GM11168 (cell line): ENCODE measurements around the gene COMMD10.
"Not testable (repeated sequence)": the region's sequence is repeated elsewhere in the genome, so short reads cannot be mapped to it uniquely, and the experiment has no call there.

Experiments
- in situ Hi-C: fragments of 300-500 bp; cut with MboI; formaldehyde crosslinking; loops from one replicate; pipeline ENCODE4 v1.12.0; 2022; ENCODE audit warnings: low sequenced_read_pairs; ENCODE audit not compliant: unreplicated experiment

Gene COMMD10

DNA sequence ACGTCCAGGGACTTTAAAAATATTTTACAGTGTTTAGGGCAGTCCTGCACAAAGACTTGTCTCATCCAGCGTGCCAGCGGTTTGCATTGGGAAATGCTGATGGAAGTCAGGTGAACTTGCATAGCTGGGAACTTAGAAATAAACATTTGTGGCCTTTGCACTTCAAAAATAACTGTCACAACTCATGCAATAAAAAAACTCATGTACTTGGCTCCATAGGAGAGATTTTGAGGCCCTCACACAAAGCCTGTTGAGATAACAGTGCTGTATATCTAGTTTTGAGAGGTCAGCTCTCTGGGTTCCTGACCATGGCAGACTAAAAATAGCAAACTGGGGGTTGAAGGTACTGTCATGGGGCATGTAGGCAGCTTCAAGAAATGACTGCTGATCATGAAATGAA lies 5.5 kb downstream of the COMMD10 start:
- in situ Hi-C loops = no loop called here

DNA sequence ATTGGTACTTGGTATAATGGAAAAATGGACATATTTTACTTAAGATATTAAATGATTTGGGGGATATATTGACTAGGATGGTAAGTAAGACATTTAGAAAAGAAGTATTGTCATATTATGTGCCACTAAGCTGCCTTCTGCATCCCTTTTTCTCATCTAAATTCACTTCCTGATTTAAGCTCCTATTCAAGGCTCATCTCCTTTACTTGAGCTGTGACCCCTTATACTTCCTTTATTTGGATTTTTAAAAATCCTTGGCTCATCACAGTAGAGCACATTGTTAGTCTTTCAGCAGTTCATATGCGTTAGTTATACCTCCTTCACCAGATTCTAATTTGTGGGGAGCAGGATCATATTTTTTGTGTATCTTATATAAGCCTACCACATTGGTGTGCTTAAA lies 6.6 kb downstream of the COMMD10 start:
- in situ Hi-C loops = no loop called here

GRCh38 chr5:116097301-116097700 lies 12.5 kb downstream of the COMMD10 start:
- in situ Hi-C loops = no loop called here

- in situ Hi-C loops = no loop called here
Observed at GRCh38 chr5:116098998-116099397, 14.2 kb downstream of the COMMD10 start.

- in situ Hi-C loops = not testable (repeated sequence)
Observed at GRCh38 chr5:116104941-116105340, 20.1 kb downstream of the COMMD10 start.

DNA sequence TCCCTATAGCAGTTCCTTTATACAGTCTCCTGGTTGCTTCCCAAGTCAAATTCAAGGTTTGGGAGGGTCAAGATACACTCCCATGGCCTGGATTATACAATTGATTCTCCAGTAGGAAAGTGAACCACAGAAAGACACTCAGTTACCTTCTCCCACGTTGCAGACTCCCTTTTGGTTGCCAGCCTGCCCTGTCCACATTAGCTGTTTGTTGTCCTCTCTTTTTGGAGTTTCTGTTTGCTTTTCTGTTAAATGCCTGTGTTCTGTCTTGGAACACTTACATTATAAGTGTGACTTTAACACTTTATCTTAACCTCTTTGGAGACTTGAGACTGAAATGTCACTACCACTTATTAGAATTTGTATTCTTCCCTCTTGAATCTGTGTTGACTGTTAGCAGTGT lies 30.3 kb downstream of the COMMD10 start:
- in situ Hi-C loops = no loop called here

DNA sequence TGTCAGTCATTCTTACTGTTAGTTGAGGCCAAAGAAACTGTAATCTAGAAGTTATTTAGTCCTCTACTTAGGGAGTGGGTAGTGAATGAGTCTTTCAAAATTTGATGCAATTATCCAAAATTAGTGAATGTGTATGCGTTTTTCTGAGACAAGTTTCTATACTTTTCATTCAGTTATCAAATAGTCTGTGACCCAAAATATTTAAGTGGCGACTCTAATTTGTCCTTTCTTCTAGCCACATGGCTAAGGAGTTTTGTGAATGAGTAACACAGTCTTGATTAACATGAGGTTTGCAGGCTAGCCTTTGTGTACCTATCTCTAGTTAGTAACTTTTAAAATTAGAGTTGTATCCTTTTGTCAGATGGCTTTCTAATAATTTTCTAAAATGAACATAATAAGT lies 45.6 kb downstream of the COMMD10 start:
- in situ Hi-C loops = loop anchor here (25.0 kb wide), 2 partner anchors 432 to 807 kb away; partner anchors contain the start of gene SEMA6A

DNA sequence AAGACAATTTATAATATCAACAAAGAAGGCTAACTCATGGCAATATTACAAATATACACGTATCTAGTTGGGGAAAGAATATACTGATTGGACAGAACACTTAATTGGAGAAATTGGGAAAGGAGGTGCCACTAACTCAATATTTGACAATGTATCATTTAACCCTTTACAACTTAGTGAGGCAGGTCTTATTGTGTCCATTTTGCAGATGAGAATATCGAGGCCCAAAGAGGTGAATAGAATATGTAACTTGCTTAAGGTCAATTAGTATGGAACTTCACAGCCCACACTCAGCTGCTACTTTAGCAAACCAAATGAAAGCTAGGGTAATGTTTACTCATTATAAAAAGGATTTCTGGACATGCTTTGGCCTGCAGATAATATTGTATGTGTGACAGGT lies 46.2 kb downstream of the COMMD10 start:
- in situ Hi-C loops = loop anchor here (25.0 kb wide), 2 partner anchors 431 to 806 kb away; partner anchors contain the start of gene SEMA6A

DNA sequence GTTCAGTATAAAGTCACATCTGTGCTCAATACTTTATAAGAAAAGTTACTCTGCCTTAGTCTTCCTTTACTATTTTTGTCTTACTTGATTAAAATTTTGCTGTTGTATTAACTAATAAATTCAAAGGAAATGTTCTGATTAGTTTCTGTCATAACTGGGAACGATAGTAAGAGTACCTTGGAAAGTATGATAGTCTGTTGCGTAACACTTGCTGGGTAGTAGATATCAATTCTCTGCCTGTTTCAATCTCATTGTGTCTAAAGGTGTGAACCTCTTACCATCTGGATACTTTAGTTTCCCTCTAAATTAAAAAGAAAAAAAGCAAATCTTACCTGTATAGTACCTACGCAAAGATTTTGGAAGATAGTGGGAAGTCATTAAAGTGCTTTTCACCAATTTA lies 48.5 kb downstream of the COMMD10 start:
- in situ Hi-C loops = loop anchor here (25.0 kb wide), 2 partner anchors 429 to 804 kb away; partner anchors contain the start of gene SEMA6A

DNA sequence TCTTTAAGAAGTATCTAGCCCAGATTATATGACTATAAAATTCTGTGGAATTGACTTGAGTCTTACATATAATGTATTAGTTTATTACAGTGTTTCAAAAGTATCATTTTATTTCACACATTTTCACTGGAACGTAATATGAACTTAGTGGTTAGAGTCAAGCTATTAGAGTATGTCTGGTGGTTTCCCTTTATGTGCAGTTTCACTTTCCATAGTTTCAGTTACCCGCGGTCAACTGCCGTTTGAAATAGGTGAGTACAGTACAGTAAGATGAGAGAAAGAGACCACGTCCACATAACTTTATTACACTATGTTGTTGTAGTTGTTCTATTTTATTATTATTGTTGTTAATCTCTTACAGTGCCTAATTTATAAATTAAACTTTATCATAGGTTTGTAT lies 50.5 kb downstream of the COMMD10 start:
- in situ Hi-C loops = loop anchor here (25.0 kb wide), 2 partner anchors 427 to 802 kb away; partner anchors contain the start of gene SEMA6A

GRCh38 chr5:116137544-116138378 lies 52.9 kb downstream of the COMMD10 start:
- in situ Hi-C loops = loop anchor here (25.0 kb wide), 2 partner anchors 425 to 800 kb away; partner anchors contain the start of gene SEMA6A

DNA sequence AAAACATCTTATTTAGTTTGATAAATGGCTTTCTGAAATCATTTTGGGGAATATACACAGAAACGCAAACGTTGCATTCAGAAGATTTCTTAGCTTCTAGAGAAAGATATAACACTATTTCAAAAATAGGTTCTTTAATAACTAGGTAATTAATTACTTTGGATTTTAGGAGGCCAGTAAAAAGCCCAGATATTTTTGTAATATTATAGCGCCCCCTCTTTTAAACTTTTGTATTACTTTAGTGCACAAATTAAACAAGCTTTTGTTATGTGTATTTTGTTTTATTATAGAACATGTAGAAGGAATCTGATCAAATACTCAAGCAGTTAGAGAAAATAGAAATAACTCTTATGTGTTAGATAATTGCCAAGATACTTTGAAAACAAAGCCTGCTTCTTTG lies 57.7 kb downstream of the COMMD10 start:
- in situ Hi-C loops = loop anchor here (25.0 kb wide), 2 partner anchors 420 to 795 kb away; partner anchors contain the start of gene SEMA6A

DNA sequence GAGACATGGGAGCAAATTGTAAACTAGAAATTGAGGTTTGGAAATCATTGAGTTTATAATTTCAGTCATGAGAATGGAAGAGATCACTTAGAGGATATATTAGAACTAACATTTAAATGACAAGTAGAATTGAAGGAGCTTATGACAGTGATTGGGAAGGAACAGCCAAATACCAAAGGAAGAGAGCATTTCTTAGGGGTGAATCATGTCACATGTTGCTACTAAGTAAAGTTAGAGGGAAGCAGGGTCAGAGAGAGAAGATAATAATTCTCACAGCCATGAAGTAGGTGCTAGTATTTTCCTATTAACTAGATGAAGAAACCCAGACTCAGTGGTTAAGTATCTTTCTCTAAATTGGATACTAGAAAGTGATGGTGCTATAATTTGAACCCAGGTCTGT lies 59.3 kb downstream of the COMMD10 start:
- in situ Hi-C loops = loop anchor here (25.0 kb wide), 2 partner anchors 418 to 793 kb away; partner anchors contain the start of gene SEMA6A

GRCh38 chr5:116144991-116145390 lies 60.2 kb downstream of the COMMD10 start:
- in situ Hi-C loops = loop anchor here (25.0 kb wide), 2 partner anchors 417 to 792 kb away; partner anchors contain the start of gene SEMA6A

GRCh38 chr5:116145416-116145815 lies 60.6 kb downstream of the COMMD10 start:
- in situ Hi-C loops = loop anchor here (25.0 kb wide), 2 partner anchors 417 to 792 kb away; partner anchors contain the start of gene SEMA6A

GRCh38 chr5:116152169-116152568 lies 67.3 kb downstream of the COMMD10 start:
- in situ Hi-C loops = no loop called here

GRCh38 chr5:116153687-116154174 lies 68.9 kb downstream of the COMMD10 start:
- in situ Hi-C loops = no loop called here

GRCh38 chr5:116154252-116154651 lies 69.4 kb downstream of the COMMD10 start:
- in situ Hi-C loops = no loop called here

DNA sequence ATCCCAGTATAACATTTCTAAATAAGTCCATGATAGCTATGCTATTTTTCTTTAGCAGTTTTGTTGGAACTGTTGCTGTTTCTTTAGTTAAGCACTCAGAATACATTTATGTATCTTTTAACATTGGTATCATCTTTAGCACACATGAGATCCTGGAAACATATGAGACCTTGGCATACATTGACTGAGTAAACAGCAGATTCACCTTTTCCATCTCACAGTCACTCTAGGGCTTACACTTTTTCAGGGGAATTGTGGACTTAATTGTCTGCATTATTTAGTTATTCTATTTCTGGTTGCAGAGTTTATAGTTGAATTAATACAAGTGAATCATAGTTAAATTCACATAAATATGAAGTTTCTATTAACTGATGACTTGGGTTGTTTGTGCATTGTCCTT lies 70.1 kb downstream of the COMMD10 start:
- in situ Hi-C loops = no loop called here

- in situ Hi-C loops = no loop called here
Observed at GRCh38 chr5:116157902-116158301, 73.1 kb downstream of the COMMD10 start.

DNA sequence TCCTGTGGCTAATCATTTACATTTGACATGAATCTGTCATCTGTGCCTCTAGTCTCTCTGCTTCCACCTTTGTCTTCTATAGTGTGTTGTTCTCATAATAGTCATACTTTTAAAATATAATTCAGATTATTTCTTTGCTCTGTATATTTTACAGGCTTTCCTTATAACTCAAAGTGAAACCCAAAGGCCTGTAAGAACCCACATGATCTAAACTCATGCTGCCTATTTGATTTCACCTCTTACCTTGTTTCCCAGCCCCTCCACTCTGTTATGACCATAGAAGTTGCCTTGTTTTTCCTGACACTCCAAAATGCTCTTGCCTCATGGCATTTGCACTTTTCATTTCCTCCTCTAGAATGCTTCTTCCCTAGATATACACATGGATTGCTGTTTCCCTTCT lies 74.2 kb downstream of the COMMD10 start:
- in situ Hi-C loops = no loop called here
